HG03378 (cell line): Measurements from ENCODE around the gene NHEJ1.
A peak's percentile ranks its signal among the peaks of the same experiment; 100 is the strongest.

Experiments
- ATAC-seq: cut with Tn5 transposase; IDR thresholded peaks from one replicate; pipeline ENCODE4 v1.9.1; 2021; ENCODE audit warnings: mild to moderate bottlenecking, moderate library complexity; ENCODE audit not compliant: unreplicated experiment

NHEJ1 gene

DNA sequence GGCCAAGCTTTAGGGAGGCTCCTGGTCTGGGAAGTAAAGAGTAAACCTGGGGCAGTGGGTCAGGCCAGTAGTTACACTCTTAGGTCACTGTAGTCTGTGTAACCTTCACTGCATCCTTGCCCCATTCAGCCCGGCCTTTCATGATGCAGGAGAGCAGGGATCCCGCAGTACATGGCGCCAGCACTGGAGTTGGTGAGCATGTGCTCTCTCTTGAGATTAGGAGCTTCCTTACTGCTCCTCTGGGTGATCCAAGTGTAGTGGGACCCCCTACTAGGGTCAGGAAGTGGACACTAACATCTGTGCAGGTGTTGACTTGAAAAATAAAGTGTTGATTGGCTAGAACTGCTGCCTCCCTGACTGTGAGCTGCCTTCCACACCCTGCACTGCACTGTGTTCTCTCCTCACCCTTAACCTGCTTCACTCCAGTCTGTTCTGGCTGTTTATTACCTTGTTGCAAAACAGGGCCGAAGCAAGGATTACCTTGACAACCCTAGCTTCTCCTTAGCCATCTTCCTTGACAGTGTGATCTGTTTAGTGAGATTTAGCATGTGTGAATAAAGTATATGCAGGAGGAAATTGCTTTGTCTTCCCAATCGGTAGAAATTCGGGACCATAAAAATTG is 22.6 kb upstream of the NHEJ1 start:
- ATAC-seq, result no peak

DNA sequence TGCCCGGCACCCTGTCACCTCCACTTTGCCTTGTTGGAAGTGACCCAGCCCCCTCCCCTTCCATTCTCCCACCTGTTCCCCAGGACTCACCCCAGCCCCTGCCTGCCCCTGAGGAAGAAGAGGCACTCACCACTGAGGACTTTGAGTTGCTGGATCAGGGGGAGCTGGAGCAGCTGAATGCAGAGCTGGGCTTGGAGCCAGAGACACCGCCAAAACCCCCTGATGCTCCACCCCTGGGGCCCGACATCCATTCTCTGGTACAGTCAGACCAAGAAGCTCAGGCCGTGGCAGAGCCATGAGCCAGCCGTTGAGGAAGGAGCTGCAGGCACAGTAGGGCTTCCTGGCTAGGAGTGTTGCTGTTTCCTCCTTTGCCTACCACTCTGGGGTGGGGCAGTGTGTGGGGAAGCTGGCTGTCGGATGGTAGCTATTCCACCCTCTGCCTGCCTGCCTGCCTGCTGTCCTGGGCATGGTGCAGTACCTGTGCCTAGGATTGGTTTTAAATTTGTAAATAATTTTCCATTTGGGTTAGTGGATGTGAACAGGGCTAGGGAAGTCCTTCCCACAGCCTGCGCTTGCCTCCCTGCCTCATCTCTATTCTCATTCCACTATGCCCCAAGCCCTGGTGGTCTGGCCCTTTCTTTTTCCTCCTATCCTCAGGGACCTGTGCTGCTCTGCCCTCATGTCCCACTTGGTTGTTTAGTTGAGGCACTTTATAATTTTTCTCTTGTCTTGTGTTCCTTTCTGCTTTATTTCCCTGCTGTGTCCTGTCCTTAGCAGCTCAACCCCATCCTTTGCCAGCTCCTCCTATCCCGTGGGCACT is 21.9 kb upstream of the NHEJ1 start:
- ATAC-seq, result no peak

DNA sequence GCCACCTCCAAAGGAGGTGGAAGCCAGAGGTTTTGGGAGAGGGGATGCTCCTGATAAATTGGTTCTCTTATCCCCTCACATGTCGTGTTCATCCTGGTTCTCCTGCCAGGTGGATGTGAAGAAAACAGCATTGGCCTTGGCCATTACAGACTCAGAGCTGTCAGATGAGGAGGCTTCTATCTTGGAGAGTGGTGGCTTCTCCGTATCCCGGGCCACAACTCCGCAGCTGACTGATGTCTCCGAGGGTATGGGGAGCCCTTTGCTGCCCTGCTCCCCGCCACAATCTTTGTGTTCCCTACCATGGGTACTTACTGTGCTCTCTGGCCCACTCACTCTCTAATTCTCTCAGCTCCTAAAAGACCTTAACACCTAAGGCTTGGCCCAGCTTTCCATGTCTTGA is 20.9 kb upstream of the NHEJ1 start:
- ATAC-seq, result no peak

DNA sequence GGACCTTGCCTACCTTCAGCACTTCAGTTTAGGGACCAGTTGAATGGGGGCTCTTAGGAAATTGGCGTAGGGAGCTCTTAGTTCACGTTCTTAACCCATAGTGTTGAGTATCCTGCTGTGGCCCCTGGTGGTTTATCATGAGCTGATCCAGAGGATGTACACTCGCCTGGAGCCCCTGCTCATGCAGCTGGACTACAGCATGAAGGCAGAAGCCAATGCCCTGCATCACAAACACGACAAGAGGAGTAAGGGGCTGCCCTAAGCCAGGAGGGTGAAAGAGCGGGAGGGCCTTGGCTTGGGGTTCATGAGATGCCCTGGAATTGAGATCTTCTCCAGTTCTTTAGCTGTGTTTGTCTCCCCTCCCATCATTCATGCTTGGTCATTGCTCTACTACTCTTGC is 20.3 kb upstream of the NHEJ1 start:
- no peak for ATAC-seq

DNA sequence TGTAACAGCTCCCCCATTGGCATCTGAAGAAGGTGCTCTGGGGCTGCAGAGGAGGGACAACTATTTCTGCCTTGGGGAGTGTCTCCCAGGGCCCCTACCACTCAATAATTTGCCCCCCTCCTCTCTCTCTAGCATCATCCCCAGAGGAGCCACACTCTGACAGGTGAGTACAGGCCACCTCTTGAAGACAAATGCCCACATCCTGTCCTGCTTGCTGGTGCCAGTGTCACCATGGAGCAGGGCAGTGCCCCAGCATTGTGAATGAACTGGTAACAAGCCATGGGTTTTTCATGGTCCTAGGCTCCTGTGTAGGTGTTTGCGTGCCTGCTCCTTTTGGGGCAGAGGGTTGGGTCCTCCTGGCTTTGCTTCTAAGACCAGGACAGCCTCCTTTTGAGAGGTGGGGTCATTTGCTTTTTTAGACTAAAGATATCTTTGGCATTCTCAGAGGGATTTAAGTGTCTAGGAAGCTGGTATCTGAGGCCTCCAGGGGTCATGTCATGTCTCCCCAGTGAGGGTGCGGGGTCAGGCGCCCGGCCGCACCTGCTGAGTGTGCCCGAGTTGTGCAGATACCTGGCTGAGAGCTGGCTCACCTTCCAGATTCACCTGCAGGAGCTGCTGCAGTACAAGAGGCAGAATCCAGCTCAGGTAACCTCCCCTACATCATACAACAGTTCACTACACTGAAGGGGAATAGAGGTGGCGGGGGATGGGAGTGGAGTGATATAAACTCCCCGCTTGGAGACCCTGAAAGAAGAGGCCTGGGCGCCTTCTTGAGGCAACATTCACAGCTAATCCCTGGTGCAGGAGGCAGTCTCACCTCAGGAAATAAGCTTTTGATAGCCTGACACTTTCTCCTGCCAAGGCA is 19.2 kb upstream of the NHEJ1 start:
- ATAC-seq, result no peak

DNA sequence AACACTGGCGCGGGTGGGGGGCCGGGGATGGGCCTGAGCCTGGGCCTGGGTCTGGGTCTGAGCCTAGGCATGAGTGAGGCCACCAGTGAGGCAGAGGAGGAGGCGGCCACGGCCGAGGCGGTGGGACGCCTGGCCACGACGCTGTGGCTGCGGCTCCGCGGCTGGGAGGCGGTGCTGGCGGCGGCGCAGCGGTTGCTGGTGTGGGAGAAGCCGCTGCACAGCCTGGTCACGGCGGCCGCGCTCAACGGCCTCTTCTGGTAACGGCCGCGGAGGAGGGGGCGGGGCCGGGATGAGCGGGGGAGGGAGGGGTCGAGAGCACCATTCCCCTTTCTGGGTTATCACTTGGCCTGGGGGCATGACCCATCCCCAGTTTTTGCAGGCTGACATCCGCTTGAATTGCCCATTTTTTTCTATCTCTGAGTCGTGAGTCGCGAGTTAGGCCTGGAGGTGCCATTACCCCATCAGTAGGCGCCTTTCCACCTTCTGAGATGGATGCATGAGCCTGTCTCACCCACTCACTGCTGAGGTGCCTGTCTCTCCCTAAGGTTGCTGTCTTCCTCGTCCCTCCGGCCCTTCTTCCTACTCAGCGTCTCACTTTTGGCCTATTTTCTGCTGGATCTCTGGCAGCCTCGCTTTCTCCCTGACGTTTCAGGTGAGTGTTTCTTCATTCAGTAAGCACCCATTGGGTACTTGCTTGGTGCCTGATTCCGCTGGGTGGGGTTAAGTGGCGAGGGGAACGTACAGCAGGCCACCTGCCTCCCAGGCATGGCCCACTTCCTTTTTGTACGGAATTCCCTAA is 18.0 kb upstream of the NHEJ1 start:
- no peak for ATAC-seq

DNA sequence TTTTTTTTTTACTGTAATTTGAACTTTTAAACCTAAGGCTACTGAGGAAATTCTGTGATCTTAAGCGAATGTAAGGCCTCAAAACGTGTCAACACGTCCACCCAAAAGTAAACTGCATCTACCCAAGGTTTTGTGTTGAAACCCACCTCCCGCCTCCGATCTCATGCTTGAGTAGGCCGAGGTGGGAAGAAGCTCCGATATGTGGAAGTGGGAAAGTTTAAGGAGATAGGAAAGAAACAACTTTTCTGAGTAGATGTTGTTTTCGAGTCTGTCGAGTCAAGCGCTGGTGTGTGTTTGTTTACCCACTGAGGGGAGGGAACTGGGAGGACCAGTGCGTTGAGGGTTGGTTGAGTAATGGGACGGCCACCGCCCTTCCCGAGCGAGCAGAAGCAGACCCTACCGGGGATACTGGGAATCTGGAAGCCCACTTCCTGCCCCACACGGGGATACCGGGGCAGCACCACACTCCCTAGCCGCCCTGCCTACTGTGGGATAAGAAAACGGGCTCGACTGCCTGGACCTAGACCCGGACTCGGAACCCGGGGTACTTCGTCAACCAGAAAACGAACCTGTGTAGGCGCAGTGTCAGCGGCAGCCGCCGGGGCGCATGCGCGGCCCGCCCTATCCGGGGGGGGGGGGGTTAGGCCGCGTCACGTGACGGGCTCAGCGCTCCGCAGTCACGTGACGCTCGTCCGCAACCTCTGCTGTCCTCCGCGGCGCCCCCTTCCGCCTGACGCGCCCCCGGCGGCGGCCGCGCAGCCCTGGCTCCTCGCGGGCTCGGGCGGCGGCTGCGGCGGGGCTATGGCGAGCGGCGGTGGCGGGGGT is 17.1 kb upstream of the NHEJ1 start, which contains the start of gene RETREG2:
Gene RETREG2, plus strand, starts transcription at position 724 of the 825 bp plus-strand sequence. Its CDS starts 78 bp downstream, at position 802.
- peak; percentile 35 for ATAC-seq

DNA sequence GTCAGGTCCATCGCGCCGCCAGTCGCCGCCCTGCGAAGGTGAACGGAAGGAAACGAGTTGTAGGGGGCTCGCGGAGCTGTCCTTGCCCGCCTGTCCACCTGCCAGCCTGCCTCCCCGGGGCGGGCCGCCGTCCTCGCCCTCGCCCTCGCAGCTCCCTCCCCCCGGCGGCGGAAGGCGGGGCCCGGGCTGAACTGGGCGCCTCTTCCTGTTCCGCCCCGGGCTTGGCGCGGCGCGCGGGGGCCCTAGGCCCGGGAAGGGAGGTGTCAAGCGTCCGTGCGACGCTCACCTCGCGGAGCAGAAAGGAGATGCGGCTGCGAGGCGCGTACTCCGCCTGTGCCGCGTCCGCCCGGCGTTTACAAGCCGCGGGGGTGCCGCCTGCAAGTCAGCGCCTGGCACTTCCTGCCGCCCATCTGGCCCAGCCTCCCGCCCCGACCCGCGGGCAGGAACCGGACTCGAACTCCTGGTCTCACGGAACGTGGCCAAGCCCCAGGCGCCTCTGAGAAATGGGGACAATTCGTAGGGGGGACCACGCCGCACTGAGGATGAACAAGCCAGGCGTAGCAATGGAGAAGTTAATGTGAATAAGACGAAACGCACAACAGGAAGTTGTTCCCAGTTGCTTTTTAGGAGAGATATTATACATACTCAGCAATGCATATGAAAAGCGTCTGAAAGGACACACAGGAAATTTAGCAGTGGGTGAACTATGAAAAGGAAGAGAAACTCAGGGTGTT is 16.4 kb upstream of the NHEJ1 start, which contains the start of gene CNPPD1:
Gene CNPPD1, minus strand, starts transcription at position 108 of the 734 bp plus-strand sequence. Its CDS starts 97 bp downstream, at position 11.
- no peak for ATAC-seq

DNA sequence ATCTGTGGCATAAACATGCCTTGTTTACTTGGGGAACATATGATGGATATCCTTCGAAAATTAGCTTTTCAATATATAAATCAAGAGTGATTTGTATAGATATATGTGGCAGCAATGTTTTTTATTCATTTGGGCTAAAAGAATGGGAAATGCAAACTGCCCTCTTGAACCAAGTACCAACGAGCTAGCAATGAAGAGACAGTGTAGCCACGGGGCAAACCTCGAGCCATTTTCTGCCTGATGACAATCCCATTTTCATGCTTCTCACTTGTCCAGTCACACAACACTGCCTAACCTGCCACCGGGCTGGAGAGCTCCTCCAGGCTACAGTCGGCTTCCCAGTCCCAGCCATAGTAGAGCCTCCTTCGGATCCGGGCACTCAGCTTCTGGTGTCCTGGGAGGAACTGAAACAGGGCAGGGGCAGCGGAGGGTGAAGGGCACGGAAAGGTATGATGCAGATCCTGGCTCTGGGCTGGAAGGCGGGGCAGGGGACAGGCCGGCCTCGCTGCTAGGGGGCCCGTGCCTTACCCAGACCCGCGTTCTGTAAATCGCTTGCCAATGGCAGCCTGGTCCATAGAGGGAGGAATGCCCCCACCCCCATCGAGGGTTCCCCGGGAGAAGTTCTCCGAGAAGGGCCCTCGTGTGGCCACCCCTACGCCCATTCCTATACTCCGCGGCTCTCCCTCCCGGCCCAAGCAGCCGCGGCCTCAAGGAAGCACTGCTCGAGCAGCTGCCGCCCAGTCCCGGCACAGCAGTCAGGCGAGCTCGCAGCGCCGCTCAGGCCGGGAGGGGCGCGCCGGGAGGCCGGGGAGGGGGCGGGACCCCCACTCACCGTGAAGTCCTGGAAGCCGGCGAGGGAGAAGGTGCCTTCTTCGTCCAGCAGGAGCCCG is 15.6 kb upstream of the NHEJ1 start:
- ATAC-seq, result no peak

DNA sequence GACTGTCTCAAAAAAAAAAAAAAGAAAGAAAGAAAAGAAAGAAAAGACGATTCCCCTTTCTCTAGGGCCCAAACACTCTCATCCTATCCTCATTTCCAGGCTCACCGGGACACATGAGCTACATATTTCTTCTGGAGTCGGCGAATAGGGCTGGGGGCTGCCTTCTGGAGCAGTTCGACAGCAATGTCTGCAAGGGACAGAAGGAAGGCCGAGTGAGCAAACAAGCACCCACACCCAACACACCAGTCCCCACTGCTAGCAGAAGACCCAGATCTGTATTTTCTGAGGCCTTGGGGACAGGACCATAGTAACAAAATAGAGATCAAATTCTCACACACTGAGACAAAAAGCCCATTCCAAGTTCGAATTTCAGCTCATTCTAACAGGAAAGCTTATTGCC is 14.9 kb upstream of the NHEJ1 start:
- ATAC-seq, result no peak

DNA sequence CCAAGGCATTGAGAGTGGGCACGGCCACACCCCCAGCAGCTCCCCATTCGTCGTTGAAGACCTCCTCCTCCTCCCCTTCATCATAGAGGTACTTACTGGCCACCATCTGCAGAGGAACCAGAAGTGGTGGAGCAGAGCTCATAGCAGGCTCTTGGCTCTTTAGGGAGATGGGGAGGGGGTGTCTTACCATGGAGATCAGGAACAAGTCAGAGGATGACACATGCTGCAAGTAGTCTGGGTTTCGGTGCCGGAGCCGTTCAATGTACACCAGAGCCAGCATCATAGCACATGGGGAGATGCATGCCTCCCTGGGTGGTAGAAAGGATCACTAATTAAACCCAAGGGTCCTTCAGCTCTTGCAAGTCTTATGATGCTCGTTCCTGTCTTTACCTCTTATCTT is 14.2 kb upstream of the NHEJ1 start:
- no peak for ATAC-seq

DNA sequence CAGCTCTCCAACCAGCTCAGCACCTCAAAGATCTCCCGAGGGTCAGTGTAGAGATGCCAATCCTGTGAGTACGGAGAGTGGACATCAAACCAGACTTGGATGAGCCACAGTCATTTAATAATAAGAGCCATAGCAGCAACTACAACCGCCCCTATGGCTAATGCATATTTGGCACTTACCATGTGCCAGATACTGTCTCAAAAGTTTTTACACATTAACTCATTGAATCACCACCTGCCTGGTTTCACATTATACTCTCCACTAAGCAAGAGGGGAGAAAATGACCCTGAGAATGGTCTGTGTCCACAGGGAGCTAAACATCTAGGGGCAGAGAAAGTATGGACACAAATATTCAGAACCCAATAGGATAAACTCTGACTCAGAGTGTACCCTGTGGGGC is 13.5 kb upstream of the NHEJ1 start:
- ATAC-seq, result no peak

DNA sequence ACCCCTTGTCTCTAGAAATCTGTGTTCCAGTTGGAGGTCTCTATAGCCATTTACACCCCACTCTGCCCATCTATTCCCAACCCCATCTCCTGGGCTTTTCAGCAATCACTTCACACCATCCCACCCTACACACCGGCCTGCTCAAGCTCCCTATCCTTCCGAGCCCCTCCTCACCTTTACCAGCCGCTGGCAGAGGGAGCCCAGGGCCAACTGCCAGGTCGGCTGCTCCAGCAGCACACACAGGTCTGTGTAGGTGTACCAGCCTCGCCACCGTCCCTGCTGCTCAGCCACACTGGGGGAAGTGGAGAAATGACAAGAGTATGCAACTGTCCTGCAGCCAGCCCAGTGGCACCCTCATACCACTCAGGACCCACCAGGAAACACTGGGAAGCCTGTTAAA is 12.6 kb upstream of the NHEJ1 start:
- no peak for ATAC-seq

DNA sequence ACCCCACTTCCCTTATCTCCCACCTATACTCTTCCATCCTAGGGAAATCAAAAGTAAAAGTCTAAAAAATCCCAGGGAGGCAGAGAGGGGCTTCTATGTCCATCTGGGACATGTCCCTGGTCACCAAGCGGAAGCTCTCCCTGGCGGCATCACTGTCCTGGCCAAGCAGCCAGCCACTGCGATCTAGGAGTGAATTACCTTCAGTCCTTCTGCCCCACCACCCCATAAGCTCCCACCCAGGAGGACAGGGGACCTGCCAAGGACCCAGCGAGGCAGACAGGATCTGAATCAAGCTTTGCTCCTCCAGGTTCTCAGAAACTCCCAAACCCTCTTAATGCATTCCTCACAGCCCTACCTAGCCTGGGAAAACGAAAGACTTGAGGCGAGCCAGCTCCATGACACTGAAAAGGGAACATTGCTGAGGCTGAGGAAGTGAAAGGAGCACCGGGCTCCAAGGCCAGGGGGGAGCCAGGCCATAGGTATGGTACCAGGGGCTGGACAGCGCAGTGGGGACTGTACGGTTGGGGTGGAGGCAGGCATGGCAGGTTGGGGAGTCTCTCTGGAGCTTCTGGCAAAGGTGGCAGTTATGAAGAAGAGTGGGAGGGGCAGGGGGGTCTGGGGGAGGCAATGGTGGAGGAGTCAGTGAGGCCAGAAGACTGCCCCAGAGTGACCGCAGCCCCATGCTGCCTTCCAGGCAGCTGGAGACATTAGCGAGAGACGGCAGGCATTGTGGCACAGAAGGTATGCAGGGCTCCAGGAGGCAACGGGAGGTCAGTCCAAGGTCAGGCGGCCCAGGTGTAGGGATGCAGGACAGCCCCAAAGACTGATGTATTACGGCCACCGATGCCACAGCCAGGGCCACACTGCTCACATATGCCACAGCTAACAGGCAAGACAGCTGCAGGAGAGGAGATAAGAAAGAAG is 11.9 kb upstream of the NHEJ1 start:
- ATAC-seq, result no peak

DNA sequence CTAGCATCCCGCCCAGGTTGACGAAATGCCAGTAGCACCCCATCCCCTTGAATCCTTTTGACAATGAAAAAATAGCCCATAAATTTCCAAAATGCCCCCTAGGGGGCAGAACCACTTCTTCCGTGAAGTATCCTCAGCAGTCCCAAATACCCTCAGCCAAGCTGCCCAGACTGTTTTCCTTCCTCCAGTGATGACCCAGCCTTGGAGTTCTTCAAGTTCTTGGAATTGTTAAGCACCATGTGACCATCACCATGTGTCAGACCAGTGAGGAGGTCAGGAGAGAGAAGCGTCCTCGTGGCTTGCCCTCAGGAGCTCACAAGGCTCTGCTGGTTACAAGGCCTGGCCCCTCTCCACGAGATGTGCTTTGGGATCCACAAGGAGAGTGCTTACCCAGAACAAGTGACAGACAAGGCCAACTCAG is 10.6 kb upstream of the NHEJ1 start:
- ATAC-seq, result no peak

DNA sequence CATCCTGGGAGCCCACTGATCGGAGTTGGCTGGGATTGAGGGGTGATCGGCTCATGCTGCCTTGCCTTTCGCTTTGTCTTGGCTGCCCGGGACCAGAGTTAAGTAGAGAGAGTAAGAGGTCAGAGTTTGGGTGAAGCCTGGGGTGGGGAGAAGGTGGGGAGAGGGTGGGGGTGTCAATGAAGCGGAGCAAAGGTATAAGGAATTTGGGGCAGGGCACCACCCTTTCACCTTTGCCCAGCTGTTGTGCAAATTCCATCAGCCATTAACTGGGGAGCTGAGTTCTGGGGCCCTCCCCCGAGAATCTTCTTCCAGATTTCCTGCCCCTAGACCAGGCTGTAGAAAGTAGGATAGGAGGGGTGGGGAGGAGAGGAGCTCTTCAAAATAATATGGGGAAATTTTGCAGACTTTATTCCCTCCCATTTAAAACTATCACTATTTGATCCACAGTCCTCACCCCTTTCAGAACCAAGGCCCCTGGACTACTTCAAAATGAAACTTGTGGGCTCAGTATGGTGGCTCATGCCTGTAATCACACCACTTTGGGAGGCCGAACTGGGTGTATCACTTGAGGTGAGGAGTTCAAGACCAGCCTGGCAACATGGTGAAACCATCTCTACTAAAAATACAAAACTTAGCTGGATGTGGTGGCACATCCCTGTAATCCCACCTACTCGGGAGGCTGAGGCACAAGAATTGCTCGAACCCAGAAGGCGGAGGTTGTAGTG is 9.5 kb upstream of the NHEJ1 start, which contains the start of gene SLC23A3:
Gene SLC23A3, minus strand, starts transcription at position 100 of the 725 bp plus-strand sequence. Its CDS starts 45 bp downstream, at position 55.
- no peak for ATAC-seq
